Medulla oblongata (tissue), 1 donor: ENCODE results near the gene IL16.
"Not testable (repeated sequence)": the region's sequence is repeated elsewhere in the genome, so short reads cannot be mapped to it uniquely, and the experiment has no call there.

ENCODE experiments used
- DNase-seq: peaks from one replicate; pipeline ENCODE4 v3.0.0-alpha.2; 2015; ENCODE audit errors: extremely low spot score

IL16 gene

GRCh38 chr15:81206018-81206417 is 9.3 kb downstream of the IL16 start:
- no peak for DNase-seq

DNA sequence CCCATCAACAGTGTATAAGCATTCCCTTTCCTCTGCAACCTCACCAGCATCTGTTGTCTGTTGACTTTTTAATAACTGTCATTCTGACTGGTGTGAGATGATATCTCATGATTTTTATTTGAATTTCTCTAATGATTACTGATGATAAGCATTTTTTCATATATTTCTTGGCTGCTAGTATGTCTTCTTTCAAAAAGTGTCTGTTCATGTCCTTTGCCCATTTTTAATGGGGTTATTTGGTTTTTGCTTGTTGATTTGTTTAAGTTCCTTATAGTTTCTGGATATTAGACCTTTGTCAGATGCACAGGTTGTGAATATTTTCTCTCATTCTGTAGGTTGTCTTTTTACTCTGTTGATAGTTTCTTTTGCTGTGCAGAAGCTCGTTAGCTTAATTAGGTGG is 11.3 kb downstream of the IL16 start:
- DNase-seq, result not testable (repeated sequence)

DNA sequence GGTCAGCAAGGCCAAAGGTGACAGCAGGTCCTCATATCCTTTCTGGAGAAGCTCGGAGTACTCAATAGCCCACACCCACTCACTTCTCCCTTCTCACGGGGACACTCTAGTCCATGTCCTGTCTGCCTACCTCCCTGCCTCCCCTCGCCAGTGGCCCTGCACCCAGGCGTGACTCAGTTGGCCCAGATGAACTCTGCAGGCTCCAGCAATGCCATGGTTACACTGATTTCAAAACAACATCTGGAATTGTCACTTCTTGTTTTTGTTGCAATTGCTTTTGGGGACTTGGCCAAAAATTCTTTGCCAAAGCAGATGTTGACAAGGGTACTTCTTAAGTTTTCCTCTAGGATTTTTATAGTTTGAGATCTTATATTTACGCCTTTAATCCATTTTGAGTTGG is 13.0 kb downstream of the IL16 start:
- DNase-seq, result no peak

DNA sequence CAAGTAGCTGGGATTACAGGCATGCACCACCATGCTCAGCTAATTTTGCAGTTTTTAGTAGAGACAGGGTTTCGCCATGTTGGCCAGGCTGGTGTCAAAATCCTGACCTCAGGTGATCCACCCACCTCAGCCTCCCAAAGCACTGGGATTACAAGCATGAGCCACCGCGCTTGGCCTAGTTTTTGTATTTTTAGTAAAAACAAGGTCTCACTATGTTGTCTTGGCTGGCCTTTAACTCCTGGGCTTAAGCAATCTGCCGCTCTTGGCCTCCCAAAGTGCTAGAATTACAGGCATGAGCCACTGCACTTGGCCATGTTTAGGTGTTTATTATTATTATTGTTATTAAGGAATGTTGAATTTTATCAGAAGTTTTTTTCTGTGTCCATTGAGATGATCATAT is 14.7 kb downstream of the IL16 start:
- DNase-seq, result no peak

DNA sequence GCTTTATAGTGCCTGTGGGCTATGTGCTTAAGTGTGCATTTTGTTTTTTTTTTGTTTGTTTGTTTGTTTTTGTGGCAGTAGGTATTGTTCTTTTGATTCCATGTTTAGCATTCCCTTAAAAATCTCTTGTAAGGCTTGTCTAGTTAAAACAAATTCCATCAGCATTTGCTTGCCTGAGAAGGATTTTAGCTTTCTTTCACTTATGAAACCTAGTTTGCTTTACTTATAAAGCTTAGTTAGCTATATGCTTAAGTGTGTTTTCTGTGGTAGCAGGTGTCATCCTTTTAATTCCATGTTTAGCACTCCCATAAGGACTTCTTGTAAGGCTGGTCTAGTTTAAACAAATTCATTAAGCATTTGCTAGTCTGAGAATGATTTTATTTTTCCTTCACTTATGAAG is 17.3 kb downstream of the IL16 start:
- no peak for DNase-seq

GRCh38 chr15:81215531-81215930 is 18.9 kb downstream of the IL16 start:
- no peak for DNase-seq

DNA sequence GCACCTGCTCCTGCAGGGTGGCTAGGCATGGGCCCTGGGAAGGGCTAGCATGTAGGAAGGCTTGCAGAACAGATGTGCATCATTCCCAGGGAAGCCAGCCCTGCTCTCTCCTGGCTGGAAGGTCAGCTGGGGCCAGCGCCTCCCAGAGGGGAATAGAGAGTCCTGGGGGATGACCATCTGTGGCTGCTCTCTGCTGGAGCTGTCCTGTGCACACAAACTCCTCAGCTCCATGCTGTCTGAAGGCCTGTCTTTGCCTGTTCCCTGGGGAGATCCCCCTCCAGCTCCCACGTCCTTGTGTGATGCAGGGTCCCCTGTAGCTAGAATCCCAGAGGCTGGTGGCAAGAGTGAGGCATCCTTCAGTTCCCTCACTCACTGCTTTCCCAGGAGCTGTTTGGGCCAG is 19.3 kb downstream of the IL16 start:
- DNase-seq, result no peak

DNA sequence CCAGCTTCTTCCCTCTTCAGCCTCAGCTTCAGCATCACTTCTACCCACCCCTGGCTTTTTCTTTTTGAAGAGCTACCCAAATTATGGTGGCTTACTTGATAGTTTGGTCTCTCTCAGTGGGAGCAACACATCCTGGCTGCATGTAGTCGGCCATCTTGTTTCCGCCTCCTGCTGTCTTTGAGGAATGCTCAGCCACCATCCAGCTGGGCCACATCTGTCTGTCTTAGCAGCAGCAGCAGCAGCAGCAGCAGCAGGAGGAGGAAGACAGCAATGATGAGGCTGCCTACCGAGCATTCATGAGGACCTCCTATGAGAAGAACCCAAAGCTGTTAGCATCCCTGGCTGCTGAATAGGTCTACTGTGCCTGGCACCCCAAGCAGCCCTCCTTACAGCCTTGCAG is 19.7 kb downstream of the IL16 start:
- no peak for DNase-seq

DNA sequence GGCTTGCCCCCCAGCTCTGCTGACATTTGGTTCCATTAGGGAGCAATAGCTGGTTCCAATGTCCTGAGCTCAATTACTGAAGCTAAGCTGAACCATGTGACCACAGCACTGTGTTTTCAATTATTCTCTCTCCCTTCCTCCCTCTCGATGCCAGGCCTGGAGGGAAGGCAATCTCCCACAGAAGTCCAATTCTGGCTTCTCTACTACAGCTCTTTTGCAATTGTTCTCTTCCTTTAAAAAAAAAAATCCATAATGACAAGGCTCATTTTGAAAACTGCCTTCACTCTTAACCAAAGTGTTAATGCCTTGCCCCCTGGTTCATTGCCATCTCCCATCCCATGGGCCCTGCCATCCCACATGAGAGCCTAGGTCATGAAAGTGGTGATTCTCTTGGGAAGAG is 24.8 kb downstream of the IL16 start:
- DNase-seq, result no peak

DNA sequence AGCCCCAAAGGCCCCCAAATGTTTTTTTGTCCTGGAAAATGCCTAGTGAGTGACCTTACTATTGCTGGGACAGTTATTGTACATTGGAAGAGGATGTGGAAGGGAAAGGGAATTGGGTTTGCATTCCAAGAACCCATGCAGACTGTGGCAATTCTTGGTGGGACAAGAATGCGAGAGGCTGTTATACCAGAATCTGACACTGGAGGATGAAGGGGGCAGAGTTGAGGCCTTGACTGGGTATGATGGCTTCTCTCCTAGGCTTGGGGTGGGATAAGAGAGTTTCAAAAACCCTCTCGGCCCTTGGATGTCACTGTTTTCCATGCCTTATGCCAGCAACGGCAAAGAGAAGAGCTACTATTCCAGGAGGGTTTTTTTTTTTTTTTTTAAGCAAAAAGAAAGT is 25.3 kb downstream of the IL16 start:
- DNase-seq, result no peak

DNA sequence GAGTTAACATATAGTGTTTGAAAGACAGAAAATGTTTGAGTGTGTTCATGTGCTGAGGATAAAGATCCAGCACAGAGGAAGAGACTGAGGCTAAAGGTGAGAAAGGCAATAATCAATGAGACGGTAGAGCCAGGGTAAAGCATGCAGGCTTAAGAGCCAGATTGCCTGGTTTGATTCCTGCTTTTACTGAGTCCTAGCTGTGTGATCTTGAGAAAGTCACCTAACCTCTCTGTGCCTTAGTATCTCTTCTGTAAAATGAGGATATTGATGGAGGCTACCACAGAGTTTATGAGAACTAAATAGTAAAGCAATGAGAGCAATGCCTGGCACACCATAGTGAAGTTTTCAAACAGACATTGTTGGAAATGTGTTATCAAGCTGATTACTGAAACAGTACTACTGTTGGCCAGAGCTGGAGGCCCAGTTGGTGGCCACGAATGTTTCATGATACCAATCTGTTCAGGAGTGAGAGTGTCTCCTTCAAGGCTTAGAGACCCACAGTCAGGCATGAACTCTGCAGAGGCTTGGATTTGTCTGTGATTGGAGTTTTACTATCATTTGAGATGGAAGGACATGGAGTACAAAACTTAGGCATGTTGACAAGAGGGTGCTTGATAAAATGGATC is 26.8 kb downstream of the IL16 start:
- DNase-seq, result no peak

DNA sequence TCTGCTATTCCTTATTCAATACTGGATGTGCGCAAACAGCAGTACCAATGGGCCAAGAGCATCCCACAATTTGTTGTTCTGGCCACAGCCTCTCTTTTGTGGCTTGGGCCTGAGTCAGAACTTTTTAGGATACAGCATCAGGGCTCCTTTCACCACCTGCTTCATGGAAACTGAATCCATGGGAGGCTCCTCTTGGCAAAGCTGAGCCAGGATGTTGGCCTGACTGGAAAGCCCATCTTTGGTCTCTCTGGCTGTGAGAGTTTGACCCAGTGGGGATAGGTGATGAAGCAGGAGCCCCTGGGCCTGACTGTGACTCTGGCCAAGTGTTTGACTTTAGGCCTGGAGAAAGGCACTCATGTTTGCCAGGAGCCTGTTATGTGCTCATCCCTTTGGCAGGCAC is 27.6 kb downstream of the IL16 start:
- no peak for DNase-seq

GRCh38 chr15:81225161-81225671 is 28.5 kb downstream of the IL16 start:
- DNase-seq, result peak; percentile 53

DNA sequence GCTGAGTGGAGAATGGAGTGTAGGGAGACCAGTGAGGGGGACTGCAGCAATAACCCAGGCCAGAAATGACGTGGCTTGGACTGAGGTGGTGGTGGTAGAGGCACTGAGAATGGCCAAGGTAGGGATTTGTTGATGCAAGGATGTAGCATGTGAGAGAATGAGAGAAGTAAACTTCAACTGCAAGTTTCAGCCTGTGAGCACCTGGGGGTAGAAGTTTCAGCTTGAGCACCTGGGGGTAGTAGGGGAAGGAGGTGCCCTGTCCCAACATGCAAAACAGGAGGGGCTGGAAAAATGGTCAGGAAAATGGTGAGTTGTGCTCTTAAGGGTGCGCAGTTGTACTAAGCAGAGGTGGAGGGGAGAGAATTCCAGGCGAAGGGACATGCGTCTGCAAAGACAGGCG is 31.0 kb downstream of the IL16 start:
- DNase-seq, result no peak

DNA sequence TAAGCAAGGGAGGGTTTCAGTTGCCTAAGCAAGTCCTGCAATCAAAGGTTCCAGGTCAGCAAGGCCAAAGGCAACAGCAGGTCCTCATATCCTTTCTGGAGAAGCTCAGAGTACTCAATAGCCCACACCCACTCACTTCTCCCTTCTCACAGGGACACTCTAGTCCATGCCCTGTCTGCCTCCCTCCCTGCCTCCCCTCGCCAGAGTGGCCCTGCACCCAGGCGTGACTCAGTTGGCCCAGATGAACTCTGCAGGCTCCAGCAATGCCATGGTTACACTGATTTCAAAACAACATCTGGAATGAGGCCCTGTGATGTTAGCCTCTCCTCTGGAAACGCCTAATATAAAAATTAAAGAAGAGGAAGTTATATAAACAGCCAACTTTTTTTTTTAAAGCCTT is 32.9 kb downstream of the IL16 start:
- DNase-seq, result no peak

- no peak for DNase-seq
These were observed 38.8 kb downstream of the IL16 start for GRCh38 chr15:81235276-81236123.

- no peak for DNase-seq
These were observed 42.5 kb downstream of the IL16 start for GRCh38 chr15:81239190-81239589.

DNA sequence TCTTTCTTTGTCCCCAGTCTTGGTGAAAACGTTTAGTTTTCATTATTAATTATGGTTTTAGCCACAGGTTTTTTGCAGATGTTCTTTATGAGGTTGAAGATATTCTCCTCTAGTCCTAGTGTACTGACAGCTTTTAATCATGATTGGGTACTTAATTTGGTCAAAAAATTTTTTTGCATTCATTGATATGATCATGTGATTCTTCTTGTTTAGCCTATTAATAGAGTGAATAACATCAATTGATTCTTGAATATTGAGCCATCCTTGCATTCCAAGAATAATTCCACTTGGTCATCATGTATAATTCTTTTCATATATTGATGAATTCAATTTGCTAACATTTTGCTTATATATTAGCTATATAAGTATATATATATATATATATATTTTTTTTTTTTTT is 46.1 kb downstream of the IL16 start:
- no peak for DNase-seq

DNA sequence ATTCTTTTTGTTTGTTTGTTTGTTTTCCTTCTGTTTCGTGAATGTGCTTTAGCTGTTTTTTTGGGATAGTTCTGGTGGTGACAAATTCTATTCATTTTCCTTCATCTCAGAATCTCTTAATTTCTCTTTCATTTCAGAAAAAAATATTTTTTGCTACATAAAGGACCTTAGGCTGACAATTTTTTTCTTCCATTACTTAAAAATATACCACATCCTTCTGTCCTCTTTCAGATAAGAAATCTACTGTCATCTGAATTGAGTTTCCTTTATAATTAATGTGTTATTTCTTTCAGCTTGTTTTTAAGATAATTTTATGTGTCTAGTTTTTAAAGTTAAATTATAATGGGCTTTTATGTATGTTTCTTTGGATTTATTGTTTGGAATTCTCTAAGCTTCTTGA is 47.6 kb downstream of the IL16 start:
- no peak for DNase-seq

DNA sequence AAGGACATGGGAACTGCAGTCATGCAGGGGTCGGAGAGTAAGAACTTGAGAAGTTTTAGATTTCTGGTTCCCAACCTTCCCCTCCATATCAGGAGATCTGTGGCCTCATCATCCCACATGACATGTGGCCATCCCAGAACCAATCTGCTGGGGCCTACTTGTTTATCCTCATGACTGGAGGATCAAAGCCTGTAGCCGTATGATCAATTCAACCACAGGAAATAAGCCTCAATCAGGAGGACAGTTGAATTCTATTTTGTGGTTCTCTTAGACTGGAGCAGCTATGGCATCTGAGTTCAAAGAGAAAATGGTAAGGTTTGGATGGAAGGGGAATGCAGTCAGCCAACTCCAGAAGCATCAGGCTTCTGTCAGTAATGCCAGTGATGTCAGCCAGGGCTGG is 57.2 kb downstream of the IL16 start:
- no peak for DNase-seq

DNA sequence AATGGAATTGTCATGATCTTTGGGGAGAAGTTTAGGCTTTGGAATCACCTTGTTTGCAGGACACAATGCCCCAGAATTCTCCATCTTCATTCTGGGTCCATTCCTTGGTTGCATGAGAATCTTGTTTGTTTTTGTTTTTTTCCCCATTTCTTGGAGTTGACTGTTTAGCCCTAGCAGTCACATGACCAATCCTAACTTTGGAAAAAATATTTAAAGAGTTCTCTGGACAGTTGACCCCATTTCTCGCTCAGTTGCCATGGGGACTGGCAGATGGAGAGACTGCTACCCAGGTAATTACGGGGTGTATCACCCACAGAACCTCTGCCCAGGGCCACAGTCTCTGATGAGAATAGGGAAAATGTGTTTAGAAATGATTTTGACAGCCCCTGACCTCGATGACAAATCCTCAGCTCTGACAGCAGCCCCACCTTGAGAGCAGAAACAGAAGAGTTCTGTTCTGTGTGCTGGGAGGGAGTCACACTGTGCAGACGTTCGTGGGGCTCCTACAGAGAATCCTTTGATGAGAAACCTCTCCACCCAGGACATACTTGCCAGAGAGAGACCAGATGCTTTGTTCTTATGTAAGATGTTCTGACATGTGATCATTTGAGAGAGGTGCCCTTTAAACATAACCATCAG is 57.7 kb downstream of the IL16 start:
- DNase-seq, result peak; percentile 18

DNA sequence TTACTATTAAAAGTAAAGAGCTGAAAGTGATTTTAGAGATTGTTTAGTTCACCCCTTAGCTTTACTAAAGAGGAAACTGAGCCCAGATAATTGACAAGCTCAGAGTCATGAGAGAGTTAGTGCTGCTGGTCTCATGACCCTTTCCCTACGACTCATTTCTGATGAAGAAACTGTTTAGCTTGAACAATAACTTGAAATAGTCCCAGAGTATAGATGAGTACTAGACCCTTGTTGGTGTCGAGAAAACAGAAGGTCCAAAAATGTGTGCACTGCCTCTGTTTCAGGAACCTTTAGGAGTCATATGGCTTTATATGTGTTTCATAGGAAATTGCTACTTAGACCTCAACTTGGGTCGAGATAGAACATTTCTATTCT is 58.2 kb downstream of the IL16 start:
- DNase-seq, result no peak
